DND-41 (cell line): Measurements from ENCODE around the gene IPO7.

Experiments
- EZH2 ChIP-seq: IDR thresholded peaks from 3 replicates; pipeline ENCODE4 v1.6.1; 2012; ENCODE audit warnings: borderline replicate concordance, low read depth, mild to moderate bottlenecking, moderate library complexity, low read length, inconsistent platforms; ENCODE audit not compliant: severe bottlenecking
- TF ChIP-seq, protein P1 (sequence below): IDR thresholded peaks from 2 replicates; pipeline ENCODE4 v1.5.1; 2012; ENCODE audit warnings: borderline replicate concordance, low read length, moderate library complexity, mild to moderate bottlenecking; ENCODE audit not compliant: poor library complexity, severe bottlenecking; ENCODE audit errors: extremely low read depth

- TF ChIP-seq, protein P1, sequence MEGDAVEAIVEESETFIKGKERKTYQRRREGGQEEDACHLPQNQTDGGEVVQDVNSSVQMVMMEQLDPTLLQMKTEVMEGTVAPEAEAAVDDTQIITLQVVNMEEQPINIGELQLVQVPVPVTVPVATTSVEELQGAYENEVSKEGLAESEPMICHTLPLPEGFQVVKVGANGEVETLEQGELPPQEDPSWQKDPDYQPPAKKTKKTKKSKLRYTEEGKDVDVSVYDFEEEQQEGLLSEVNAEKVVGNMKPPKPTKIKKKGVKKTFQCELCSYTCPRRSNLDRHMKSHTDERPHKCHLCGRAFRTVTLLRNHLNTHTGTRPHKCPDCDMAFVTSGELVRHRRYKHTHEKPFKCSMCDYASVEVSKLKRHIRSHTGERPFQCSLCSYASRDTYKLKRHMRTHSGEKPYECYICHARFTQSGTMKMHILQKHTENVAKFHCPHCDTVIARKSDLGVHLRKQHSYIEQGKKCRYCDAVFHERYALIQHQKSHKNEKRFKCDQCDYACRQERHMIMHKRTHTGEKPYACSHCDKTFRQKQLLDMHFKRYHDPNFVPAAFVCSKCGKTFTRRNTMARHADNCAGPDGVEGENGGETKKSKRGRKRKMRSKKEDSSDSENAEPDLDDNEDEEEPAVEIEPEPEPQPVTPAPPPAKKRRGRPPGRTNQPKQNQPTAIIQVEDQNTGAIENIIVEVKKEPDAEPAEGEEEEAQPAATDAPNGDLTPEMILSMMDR: no peak
- no peak for TF ChIP-seq EZH2
Measured at GRCh38 chr11:9470765-9471164, 86.3 kb downstream of the IPO7 start.
